Stimulated activated CD4-positive, alpha-beta T cell treated with anti-CD3 and anti-CD28 coated beads, Interleukin-4, amount 100 ng/mL, for 4 hours (primary cell): ENCODE data around the gene SLC2A6.

Experiments
- DNase-seq, 2 experiments: peaks; one replicate each; pipeline ENCODE4 v3.0.0-alpha.2; 2020

Gene SLC2A6

DNA sequence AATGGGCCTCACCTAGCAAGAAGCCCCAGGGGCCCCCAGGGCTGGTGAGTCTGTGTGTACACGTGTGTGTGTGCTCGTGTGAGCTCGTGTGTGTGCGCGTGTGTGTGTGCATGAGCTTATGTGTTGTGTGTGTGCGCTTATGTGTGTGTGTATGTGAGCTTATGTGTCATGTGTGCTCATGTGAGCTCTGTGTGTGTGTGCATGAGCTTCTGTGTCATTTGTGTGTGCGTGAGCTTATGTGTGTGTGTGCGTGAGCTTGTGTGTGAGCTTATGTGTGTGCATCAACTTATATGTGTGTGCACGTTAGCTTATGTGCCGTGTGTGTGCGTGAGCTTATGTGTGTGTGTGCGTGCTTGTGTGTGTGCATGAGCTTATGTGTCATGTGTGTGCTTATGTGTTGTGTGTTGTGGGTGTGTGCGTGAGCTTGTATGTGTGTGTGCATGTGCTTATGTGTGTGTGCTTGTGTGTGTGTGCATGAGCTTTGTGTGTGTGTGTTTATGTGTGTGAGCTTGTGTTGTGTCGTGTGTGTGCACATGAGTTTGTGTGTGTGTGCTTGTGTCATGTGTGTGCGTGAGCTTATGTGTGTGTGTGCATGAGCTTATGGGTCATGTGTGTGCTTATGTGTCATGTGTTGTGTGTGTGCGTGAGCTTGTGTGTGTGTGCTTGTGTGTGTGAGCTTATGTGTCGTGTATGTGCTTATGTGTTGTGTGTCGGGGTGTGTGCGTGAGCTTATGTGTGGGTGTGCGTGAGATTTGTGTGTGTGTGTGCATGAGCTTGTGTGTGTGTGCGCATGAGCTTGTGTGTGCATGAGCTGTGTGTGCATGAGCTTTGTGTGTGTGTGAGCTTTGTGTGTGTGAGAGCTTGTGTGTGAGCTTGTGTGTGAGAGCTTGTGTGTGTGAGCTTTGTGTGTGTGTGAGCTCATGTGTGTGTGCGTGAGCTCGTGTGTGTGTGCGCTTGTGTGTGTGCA is 16.7 kb upstream of the SLC2A6 start:
- DNase-seq = no peak

DNA sequence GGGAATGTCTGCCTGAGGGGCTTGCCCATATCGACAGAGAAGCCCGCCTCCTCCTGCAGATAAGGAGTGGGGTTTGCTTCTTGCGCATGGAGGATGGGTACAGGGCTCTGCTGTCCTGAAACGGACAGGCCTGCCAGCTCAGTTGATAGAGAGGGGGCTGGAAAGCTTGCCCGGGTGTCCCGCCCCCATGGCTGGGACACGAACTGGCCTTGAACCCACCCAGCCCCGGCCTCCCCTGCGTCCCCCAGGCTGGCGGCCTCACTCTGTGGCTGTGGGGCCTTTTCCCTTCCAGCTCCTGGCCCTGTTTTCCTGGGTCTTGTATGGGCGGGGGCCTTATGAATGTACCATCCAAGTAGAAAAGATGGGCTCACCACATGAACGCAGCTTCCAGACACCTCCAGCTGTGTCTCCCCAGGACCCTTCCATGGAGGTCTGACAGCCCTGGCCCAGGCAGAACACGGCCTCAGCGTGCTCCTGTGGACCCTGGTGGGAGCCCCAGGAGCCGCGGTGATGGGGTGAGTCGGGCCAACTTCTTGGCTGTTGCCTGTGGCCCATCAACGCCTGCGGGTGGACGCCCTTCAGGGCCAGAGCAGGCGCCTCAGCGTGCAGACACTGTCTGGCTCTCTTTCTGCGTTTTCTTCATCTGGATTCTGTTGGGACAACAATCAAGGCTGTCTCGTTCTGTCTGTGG is 15.9 kb upstream of the SLC2A6 start:
- no peak for DNase-seq

DNA sequence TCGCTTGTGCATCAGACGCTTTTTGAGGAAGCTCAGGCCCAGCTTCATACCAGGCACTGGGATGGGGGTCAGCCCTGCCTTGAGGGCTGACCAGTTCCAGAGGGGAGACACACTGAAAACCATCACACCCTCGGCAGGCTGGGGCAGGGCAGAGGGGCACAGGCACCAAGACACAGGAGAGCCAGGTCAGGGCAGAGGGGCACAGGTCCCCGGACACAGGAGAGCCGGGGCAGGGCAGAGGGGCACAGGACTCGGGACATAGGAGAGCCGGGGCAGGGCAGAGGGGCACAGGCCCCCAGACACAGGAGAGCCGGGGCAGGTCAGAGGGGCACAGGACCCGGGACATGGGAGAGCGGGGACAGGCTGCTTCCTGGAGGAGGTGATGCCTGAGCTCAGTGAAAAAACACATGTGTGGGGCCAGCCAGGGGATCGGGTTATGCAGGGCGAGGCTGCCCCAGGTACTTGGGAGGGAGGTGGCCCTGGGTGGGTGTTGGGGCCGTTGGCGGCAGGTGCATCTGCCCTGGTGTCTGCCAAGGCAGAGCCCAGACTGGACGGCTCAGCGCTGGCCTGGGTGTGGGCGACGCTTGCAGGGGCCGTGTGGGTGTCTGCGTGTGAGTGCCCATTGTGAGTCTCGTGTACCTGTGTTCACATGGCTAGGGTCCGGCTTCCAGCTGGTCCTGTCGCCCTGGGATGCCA is 15.1 kb upstream of the SLC2A6 start:
- DNase-seq = no peak

DNA sequence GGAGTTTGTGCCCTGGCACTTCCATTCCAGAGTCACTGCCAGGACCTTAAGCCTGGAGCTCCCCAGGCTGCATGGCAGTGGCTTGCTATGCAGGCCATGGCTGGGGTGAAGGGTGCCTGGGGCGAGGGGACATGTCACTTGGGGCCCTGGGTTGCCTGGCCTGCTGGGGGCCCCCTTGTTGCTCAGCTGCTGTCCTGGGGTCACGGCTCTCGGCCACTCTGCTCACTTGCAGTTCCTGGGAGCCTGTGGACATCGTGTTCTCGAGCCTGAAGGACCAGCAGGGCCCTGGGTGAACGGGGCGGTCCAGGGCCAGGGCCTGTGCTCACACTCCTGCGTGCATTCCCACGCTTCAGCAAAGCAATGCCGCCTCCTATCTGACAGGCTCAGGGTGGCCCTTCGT is 14.5 kb upstream of the SLC2A6 start:
- DNase-seq = no peak

DNA sequence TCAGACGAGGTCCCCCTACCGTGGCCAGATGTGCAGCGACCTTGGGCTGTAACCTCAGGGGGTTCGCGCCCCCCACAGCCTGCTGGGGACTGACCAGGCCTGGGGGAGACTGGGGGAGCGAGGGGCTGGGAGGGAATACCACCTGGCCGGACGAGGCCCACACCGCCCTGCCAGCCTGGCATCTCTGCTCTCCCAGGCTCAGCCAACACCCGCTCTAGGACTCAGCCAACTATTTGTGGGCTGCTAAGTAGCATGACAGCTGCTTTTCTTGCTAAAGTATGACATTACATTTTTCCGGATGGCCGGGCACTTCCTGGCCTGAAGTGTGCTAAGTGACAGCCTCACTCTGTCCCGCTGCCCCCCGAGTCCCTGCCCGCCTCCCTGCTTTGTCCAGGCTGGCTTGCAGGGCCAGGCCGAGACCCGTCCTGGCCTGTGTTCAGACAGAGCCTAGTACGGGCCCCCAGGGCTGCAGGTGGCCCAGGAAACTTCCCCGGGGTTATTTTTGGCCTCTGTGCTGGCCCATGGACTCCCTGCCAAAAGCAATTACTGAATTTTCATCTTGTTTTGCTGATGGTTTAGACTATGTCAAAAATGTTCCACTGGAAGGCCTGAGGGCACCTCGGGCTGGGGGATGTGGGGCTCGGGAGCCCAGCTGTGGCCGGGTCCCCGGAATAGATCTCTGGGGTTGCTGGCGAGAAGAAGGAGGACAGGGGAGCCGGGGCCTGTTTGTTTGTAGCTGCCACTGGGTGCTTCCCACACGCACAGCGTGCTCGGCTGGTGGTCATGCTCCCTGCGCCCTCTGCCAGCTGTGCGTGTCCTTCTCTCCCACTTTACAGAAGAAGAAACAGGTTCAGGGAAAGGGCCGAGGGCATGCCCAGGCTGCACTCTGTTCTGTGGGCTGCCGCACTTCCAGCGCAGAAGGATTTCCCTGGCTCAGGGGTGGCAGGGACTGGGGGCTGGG is 13.4 kb upstream of the SLC2A6 start:
- no peak for DNase-seq

- no peak for DNase-seq
Observed at GRCh38 chr9:133491656-133491925, 12.7 kb upstream of the SLC2A6 start.

DNA sequence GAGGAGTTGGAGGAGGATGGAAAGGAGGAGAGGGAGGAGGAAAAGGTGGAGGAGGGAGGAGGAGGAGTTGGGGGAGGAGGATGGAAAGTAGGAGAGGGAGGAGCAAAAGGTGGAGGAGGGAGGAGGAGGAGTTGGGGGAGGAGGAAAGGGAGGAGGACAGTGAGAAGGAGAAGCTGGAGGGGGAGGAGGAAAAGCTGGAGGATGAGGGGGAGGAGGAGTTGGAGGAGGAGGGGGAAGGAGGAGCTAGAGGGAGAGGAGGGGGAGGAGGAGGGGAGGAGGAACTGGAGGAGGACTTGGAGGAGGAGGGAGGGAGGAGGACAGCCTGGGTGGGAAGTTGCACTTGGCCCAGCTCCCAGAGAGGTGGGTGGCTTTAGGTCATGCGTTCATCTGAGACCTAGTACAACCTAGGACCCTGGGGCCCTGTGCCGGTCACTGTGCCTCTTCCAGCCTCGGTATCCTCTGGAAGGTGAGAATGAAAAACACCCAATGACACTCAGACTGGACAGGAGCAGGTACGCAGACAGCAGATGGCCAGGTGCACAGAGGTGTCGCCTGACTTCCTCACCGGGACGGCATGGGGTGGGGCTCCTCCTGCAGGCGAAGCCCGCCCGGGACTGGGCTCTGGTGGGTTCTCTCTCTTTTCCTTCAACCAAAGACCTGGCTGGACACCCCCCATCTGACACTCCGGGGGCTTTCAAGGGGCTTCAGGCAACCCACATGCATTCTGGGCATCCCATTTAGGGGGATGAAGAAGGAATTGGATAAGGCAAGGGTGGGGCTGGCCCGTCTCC is 12.2 kb upstream of the SLC2A6 start:
- DNase-seq = no peak

DNA sequence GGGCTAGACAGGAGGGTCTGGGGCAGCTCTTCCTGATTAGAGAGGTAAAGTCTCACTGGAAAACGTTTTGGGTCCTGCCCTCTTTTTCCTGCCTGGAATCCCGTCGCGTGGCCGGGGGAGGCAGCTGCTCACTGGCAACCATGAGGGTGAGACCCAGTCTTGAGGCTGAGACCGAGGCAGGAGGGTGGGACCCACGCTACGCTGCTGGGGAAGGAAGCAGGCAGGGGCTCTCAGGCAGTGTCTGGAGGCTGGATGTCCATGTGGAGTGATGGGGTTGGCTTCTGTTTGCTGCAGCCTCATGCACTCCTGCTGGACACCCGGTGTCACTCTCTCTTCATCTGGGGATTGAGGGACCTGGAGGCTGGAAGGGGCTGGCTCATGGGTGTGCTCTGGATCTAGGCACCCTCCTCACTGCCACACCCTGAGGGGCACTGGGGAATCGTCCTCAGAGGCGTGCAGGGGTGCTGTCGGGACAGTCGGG is 11.3 kb upstream of the SLC2A6 start:
- no peak for DNase-seq

DNA sequence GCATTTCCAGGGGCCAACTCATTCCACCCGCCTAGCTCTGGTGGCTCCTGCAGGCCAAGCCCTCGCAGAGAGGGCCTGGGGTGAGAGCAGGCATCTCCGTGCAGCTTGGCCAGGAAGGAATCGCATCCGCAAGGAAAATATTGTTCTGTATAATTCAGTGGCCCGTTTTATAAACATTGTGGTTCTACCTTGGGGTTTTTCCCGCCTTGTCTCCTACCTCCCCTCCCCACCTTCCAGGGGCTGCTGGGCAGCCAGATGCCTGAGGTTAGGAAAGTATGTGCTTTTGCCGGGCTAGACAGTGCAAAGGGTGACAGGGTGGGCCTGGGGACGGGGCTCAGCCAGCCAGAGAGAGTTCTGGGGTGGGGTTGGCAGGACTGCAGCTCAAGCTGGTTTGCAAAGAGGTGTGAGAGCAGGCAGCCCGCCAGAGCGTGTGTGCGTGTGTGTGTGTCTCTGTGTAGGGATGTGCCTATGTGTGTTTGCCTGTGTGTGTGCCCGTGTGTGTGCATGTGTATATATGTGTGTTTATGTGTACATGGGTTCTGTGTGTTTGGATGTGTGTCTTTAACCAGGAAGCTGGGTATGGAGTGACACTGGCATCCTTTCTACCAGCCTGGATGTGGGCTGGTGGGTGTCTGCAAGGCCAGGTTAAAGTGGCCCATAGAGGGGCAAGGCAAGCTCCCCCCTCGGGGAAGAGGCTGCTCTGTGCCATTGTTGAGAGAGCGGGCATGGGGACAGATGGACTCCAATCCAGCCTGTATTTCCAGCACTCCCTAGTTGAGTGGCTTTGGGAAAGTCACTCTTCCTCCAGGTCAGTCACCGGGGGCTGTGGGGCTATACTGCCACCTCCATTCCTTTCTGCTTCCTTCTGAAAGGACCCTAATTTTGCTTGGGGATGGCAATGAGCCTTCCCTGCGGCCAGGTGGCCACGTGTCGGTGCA is 10.6 kb upstream of the SLC2A6 start:
- DNase-seq = no peak

- no peak for DNase-seq
Observed at GRCh38 chr9:133488686-133489252, 9.9 kb upstream of the SLC2A6 start.

DNA sequence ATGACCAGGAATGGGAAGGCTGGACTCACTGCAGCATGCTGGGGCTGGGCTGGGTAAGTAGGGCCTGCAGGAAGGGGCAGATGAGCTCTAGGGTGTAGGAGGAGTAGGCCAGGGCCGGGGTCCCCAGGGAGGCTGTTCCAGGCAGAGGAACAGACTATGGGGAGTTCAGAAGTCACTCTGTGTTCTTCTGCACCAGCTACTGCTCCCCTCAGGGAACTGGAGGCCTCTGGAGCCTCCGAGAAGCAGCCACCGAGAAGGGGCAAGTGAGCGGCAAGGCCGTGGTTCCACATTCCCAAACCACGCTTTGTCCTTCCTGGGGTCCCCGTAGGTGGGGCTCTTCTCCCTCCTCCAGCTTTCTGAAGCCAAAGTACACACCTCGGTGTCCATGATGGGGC is 8.4 kb upstream of the SLC2A6 start:
- DNase-seq = no peak

- DNase-seq = no peak
Observed at GRCh38 chr9:133485531-133486260, 6.8 kb upstream of the SLC2A6 start.

GRCh38 chr9:133484671-133485437 is 6.0 kb upstream of the SLC2A6 start:
- no peak for DNase-seq

- no peak for DNase-seq
Observed at GRCh38 chr9:133483611-133484010, 4.7 kb upstream of the SLC2A6 start.

DNA sequence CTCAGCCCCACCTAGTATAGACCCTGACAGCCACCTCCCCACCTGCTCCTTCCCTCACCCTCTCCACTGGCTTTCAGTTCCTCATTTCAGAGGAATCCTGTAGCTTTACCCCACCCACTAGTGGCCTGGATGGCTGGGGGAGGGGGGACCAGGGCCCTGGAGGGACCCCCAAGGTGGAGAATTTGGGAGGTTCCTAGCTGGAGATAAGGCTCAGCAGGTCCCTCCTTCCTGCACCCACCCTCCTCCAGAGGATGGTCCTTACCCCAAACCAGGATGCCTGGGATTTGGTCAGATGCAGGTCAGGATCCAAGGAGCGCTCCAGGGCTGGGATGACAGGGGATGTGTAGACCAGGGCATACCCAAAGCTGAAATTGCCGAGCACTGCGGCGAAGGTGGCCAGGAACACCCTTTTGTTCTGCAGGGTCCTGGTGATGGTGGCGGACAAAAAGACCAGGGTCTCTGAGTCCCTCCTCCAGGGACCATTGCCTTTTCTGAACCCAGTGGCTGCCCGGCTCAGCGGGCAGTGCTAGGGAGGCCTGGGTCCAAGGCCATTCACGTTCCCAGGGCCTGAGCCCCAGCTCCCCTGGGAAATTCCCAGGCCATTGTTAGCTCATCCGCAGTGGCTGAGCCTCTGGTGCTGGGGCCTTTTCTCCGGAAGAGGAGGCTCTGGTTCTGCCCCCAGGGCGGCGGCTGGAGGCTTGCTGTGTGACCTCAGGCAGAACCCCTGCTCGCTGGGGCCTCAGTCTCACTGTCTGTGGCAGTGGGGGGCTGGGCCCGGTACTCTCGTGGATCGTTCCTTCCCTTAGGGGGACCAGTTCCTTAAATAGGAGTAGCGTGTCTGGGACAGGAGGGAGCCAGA is 678 bp downstream of the SLC2A6 start:
- DNase-seq = no peak

DNA sequence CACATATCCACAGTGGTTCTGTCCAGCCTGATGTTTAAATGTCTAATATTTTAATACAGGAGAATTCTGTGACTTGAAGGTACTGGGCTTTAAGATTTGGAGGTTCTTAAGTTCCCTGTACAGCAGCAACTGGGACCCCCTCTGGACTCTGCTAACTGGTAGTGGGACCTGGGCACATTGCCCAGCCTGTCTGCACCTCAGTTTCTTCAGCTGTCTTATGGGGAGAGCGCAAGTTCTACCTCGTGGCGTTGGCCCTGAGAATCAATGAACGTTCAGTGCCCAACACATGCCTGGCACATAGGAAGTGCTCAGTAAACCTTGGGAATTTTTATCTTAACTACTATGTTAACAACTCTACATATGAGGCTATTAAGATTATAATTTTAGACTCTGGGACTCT is 1.4 kb downstream of the SLC2A6 start:
- no peak for DNase-seq

DNA sequence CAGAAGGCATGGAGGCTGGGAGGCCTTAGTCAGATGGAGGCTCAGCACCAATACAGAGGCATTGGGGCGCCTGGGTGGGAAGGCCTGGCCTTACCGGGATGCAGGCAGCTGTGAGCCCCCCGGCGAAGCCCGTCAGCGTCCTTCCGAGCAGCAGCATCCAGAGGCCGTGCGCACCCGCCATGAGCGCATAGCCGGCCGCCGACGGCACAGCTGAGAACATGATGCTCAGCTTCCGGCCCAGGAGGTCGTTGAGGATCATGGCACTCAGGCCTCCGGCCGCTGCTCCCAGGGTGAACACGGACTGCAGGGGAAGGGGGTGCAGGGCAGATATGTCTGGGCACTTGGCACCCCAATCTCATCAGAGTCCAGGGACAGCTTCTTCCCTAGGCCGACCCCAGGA is 2.0 kb downstream of the SLC2A6 start:
- no peak for DNase-seq
